Type B pancreatic cell (in vitro differentiated cells): ENCODE results near the gene TMSB10. TPM values are rescaled to one million over a fixed set of nuclear protein-coding genes. Genes with fewer than 3 reads are reported as not detected.

Experiments used
- DNase-seq: peaks from one replicate; pipeline ENCODE4 v3.0.0; 2021; ENCODE audit warnings: mixed read lengths; ENCODE audit not compliant: unreplicated experiment; ENCODE audit errors: extremely low spot score
- H3K27ac Mint-ChIP-seq: 2 replicates; pipeline ENCODE4 v1.8.0; 2021; ENCODE audit warnings: mild to moderate bottlenecking, mixed read lengths
- H3K27me3 Mint-ChIP-seq: 2 replicates; pipeline ENCODE4 v1.8.0; 2021; ENCODE audit warnings: mixed read lengths
- H3K36me3 Mint-ChIP-seq: 2 replicates; pipeline ENCODE4 v1.8.0; 2021; ENCODE audit warnings: mixed read lengths
- H3K4me1 Mint-ChIP-seq: one replicate; pipeline ENCODE4 v1.8.0; 2021; ENCODE audit warnings: mixed read lengths; ENCODE audit not compliant: unreplicated experiment
- H3K4me3 Mint-ChIP-seq: 2 replicates; pipeline ENCODE4 v1.8.0; 2021; ENCODE audit warnings: mild to moderate bottlenecking, mixed read lengths
- H3K9me3 Mint-ChIP-seq: 2 replicates; pipeline ENCODE4 v1.8.0; 2021; ENCODE audit warnings: mixed read lengths
- total RNA-seq: library from RNA; stranded (reverse); gene quantifications from 2 replicates; pipeline ENCODE4 v1.2.1, GENCODE V29; 2021; ENCODE audit warnings: low replicate concordance
- TF ChIP-seq, protein P1 (sequence below): fragments of 200-600 bp; sonication (generic); conservative IDR thresholded peaks from 2 replicates; pipeline ENCODE4 v1.5.0; 2021; ENCODE audit warnings: antibody characterized with exemption, mild to moderate bottlenecking

The TMSB10 gene
- total RNA-seq, 1 donor from 2014 or later, result 1,391 TPM

GRCh38 chr2:84878459-84878858 is 27.0 kb upstream of the TMSB10 start:
- H3K4me3 Mint-ChIP-seq, result no peak overlapping the region
- peaks cover 23% of the 10 kb centered on the region for H3K4me1 Mint-ChIP-seq
- H3K27ac Mint-ChIP-seq, result no peak overlapping the region
- H3K27me3 Mint-ChIP-seq, result peaks cover 88% of the 10 kb centered on the region
- H3K36me3 Mint-ChIP-seq, result no peaks in the 10 kb centered on the region
- H3K9me3 Mint-ChIP-seq, result peaks cover 6% of the 10 kb centered on the region
- TF ChIP-seq, protein P1, sequence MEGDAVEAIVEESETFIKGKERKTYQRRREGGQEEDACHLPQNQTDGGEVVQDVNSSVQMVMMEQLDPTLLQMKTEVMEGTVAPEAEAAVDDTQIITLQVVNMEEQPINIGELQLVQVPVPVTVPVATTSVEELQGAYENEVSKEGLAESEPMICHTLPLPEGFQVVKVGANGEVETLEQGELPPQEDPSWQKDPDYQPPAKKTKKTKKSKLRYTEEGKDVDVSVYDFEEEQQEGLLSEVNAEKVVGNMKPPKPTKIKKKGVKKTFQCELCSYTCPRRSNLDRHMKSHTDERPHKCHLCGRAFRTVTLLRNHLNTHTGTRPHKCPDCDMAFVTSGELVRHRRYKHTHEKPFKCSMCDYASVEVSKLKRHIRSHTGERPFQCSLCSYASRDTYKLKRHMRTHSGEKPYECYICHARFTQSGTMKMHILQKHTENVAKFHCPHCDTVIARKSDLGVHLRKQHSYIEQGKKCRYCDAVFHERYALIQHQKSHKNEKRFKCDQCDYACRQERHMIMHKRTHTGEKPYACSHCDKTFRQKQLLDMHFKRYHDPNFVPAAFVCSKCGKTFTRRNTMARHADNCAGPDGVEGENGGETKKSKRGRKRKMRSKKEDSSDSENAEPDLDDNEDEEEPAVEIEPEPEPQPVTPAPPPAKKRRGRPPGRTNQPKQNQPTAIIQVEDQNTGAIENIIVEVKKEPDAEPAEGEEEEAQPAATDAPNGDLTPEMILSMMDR, result no peak
- no peak for DNase-seq

DNA sequence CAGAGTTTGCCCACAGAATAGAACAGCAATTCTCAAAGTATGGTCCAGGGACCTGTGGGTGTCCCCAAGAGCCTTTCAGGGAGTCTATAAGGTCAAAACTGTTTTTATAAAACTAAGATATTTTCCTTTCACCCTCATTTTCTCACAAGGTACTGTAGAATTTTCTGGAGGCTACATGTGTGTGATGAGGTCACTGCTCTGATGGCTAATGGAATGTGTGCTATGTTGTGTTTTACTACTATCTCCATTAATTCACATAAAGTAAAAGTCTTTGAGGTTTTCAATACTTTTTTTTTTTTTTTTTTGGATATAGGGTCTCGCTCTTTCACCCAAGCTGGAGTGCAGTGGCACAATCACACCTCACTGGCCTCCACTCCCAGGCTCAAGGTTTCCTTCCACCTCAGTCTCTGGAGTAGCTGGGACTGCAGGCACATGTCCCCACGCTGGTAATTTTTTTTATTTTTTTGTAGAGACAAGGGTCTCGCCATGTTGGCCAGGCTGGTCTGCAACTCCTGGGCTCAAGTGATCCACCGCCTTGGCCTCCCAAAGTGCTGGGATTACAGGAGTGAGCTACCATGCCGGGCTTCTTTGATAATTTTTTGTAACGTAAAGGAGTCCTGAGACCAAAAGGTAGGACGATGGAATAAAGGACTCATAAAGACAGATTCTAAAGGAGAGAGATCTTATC is 26.4 kb upstream of the TMSB10 start:
- no peak overlapping the region for H3K4me3 Mint-ChIP-seq
- H3K9me3 Mint-ChIP-seq, result peaks cover 6% of the 10 kb centered on the region
- peaks cover 25% of the 10 kb centered on the region for H3K4me1 Mint-ChIP-seq
- TF ChIP-seq, protein P1, result no peak
- H3K27ac Mint-ChIP-seq, result no peak overlapping the region
- H3K36me3 Mint-ChIP-seq, result no peaks in the 10 kb centered on the region
- H3K27me3 Mint-ChIP-seq, result peaks cover 92% of the 10 kb centered on the region
- DNase-seq, result no peak

GRCh38 chr2:84879584-84880394 is 25.7 kb upstream of the TMSB10 start:
- TF ChIP-seq, protein P1, result no peak
- Mint-ChIP-seq H3K27me3 (peaks cover 99% of the 10 kb centered on the region), H3K27ac (peak overlapping the region; percentile 36), H3K36me3 (no peaks in the 10 kb centered on the region), H3K4me1 (peaks cover 30% of the 10 kb centered on the region), H3K9me3 (peaks cover 6% of the 10 kb centered on the region), H3K4me3 (peak overlapping the region; percentile 82)
- no peak for DNase-seq

DNA sequence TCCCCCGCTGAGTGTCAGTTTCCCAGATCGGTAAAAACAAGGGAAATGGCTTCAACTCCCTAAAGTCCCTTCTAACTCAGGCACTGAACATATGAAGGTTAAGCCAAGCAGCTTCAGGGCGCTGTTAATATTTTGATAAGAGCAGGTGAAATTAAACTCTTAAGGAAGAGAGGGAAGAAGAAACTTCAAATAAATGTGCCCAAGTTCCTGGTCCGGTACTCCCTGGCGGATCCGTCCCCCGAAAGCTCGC is 25.1 kb upstream of the TMSB10 start:
- H3K27ac Mint-ChIP-seq, result peak overlapping the region; percentile 36
- peaks cover 97% of the 10 kb centered on the region for H3K27me3 Mint-ChIP-seq
- no peak for DNase-seq
- peaks cover under 1% of the 10 kb centered on the region for H3K9me3 Mint-ChIP-seq
- H3K4me3 Mint-ChIP-seq, result peak overlapping the region; percentile 82
- H3K4me1 Mint-ChIP-seq, result peaks cover 30% of the 10 kb centered on the region
- no peaks in the 10 kb centered on the region for H3K36me3 Mint-ChIP-seq
- TF ChIP-seq, protein P1, result no peak

- Mint-ChIP-seq H3K27me3 (peaks cover 96% of the 10 kb centered on the region), H3K27ac (peak within 1 kb of the TSS; percentile 36), H3K9me3 (no peaks in the 10 kb centered on the region), H3K36me3 (no peaks in the 10 kb centered on the region), H3K4me1 (peaks cover 30% of the 10 kb centered on the region), H3K4me3 (peak within 1 kb of the TSS; percentile 90)
- DNase-seq, result no peak
- TF ChIP-seq, protein P1, result no peak
These were observed 24.6 kb upstream of the TMSB10 start, which contains the start of gene TRABD2A for GRCh38 chr2:84880645-84881521. Gene TRABD2A, minus strand, starts transcription at chr2:84881084. Its CDS starts 45 bp downstream, at chr2:84881039.
